Measurements from ENCODE around the gene TUBB3. TPM values are rescaled to one million over a fixed set of nuclear protein-coding genes. Genes with fewer than 3 reads are reported as not detected.

Gene TUBB3
- total and polyA plus RNA-seq, 9 of the 15 experiments (the other 6 are each of a cell fraction or from before 2014, with no cell fraction given): 0.18 to 12.5 (median 5.0) TPM

DNA sequence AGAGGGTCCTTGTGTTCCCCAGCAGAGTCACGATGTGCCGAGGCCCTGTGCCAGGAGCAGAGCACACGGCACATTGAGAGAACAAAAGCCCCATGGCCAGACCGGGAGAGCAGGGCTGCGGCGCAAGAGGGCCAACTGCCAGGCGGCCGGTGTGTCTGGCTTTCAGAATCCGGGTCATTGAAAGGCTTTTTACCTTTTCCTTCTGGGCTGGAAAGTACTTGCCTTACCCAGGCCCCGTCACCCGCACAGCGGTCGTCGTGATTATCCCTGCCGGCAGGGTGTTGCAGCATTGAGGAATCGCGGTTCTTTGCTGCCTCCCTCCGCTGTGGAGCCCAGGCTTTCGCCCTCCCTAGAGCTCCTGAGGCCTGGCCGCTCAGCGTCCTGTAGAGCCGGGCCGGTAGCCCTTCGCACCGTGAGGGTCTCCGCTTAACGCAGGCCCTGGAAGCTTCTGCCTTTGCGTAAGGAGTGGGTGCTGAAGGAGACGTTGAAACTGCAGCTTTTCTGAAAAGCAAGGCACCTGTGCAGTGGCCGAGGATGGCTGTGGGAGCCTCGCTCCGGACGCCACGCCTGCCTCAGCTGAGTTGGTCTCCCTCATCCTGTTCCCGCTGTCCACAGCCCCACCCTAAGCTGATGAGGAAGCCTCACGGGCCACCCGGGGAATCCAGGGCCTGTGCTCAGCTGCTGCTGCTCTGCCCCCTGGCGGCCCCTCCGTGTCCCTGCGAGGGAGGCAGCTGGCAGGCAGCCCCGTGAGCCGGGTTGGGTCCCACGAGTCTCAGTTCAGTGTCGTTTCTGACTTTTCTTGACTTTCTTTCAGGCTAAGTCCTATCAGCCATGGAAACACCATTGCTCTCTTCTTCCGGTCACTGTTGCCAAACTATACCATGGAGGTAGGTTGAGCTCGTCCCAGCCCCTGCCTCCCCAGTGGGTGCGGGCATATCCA lies 13.1 kb upstream of the TUBB3 start (continued):
- no peak for TF ChIP-seq ZNF395 (CRISPR knock-in tag; IDR thresholded peaks at IDR 0.05)
- TF ChIP-seq XRCC5 (IDR thresholded peaks at IDR 0.05; ENCODE audit: low read depth, low read length): peak; percentile 88
- peak; percentile 96 for TF ChIP-seq TFAP4 (CRISPR knock-in tag; IDR thresholded peaks at IDR 0.05; ENCODE audit: borderline replicate concordance)
- TF ChIP-seq MYNN (IDR thresholded peaks at IDR 0.05): peak; percentile 63; the same call in 1 of the 2 replicates
- no peak for TF ChIP-seq MYNN (CRISPR knock-in tag; IDR thresholded peaks at IDR 0.05)
- TF ChIP-seq ZNF436 (CRISPR knock-in tag; IDR thresholded peaks at IDR 0.05): no peak
- no peak for TF ChIP-seq FOS (IDR thresholded peaks at IDR 0.05; ENCODE audit: extremely low read depth, insufficient read length)

All from K562 (cell line).